ENCODE data around the gene MED25.

Gene MED25

DNA sequence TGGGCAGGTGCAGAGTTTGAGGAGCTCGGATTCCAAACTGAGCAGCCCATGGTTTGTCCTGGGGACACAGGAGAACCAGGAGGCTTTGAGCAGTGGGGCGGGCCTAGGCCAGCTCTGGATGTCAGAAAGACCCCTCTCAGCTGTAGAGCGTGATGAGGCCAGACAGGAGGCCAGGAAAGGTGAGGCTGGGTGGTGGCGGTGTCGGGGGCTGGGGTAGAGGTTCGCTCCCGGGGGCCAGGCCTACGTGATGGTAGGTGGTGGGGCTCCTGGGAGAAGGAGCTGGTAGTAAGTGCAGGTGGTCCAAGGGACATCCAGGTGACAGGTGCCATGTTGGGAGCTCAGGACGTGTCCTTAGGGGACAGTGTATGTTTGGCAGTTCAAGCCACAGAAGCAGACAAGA, 19.3 kb downstream of the MED25 start:
- TF ChIP-seq, protein P1, sequence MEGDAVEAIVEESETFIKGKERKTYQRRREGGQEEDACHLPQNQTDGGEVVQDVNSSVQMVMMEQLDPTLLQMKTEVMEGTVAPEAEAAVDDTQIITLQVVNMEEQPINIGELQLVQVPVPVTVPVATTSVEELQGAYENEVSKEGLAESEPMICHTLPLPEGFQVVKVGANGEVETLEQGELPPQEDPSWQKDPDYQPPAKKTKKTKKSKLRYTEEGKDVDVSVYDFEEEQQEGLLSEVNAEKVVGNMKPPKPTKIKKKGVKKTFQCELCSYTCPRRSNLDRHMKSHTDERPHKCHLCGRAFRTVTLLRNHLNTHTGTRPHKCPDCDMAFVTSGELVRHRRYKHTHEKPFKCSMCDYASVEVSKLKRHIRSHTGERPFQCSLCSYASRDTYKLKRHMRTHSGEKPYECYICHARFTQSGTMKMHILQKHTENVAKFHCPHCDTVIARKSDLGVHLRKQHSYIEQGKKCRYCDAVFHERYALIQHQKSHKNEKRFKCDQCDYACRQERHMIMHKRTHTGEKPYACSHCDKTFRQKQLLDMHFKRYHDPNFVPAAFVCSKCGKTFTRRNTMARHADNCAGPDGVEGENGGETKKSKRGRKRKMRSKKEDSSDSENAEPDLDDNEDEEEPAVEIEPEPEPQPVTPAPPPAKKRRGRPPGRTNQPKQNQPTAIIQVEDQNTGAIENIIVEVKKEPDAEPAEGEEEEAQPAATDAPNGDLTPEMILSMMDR (IDR thresholded peaks at IDR 0.05; ENCODE audit: low read depth, low read length): no peak
- no peak for TF ChIP-seq MYC (IDR thresholded peaks at IDR 0.05; ENCODE audit: low read depth, low read length)
- TF ChIP-seq POLR2A (IDR thresholded peaks at IDR 0.05; ENCODE audit: extremely low read depth, insufficient read length): no peak
- TF ChIP-seq, protein P2, sequence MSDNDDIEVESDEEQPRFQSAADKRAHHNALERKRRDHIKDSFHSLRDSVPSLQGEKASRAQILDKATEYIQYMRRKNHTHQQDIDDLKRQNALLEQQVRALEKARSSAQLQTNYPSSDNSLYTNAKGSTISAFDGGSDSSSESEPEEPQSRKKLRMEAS (IDR thresholded peaks at IDR 0.05; ENCODE audit: low read depth, low read length): no peak
- no peak for DNase-seq (ENCODE audit: low read depth)
- no peak overlapping the region for H3K4me3 ChIP-seq (ENCODE audit: low read depth, low read length)

DNA sequence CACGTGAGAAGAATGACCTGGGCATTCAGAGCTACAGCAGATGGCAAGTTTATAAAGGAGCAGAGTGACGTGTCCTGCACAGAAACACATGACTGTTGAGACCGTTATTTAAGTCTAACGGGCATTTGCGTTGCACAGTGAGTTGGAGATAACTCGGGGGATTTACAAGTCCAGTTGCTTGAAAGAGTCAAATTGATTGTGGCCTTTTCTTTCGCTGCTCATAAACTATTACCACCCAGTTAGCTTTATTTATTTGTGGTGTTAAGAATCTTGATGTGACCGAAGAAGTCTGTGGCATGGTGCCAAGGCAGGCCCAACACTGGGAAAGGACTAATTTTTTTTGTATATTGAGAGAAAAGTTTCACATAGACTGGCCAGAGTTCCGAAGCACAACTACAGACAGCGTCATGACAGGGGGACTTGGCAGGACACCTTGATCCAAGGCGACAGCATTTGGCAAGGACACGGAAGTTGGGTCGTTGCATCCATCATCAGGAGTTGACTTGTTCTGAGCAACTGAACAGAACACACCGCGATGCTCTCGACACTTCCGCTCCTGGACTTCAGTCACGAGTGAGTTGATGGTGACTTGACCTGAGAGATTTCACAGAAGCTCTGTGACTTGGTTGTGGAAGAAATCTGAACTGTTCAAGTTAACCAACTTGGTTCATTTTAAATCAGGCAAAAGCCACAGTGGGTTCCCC, 20.9 kb downstream of the MED25 start:
- no peak overlapping the region for H3K4me3 ChIP-seq (ENCODE audit: low read depth, low read length)
- no peak for DNase-seq (ENCODE audit: low read depth)
- TF ChIP-seq MYC (IDR thresholded peaks at IDR 0.05; ENCODE audit: low read depth, low read length) (no peak), POLR2A (IDR thresholded peaks at IDR 0.05; ENCODE audit: extremely low read depth, insufficient read length) (no peak)
- TF ChIP-seq, protein P1 (IDR thresholded peaks at IDR 0.05; ENCODE audit: low read depth, low read length): no peak
- TF ChIP-seq, protein P2 (IDR thresholded peaks at IDR 0.05; ENCODE audit: low read depth, low read length): no peak

DNA sequence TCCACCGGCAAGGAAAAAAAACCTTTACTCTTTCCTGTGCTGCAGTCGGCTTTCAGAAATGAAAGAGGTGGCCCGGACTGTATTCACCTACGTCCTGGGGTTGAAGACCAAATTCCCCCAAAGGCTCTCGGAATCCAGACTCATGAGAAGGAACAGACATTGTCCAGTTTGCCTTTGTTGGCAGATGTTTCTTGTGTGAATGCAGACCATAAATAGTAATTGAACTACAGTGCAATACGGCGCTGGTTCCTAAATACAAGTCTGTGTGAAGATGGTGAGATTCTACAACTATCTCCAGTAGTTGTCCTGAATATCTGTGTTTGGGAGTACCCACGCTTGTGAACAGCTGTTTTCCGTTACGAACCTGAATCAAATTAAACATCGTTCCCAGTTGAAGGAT, 21.6 kb downstream of the MED25 start:
- TF ChIP-seq POLR2A (IDR thresholded peaks at IDR 0.05; ENCODE audit: extremely low read depth, insufficient read length) (no peak), MYC (IDR thresholded peaks at IDR 0.05; ENCODE audit: low read depth, low read length) (no peak)
- TF ChIP-seq, protein P1 (IDR thresholded peaks at IDR 0.05; ENCODE audit: low read depth, low read length): no peak
- TF ChIP-seq, protein P2 (IDR thresholded peaks at IDR 0.05; ENCODE audit: low read depth, low read length): no peak

DNA sequence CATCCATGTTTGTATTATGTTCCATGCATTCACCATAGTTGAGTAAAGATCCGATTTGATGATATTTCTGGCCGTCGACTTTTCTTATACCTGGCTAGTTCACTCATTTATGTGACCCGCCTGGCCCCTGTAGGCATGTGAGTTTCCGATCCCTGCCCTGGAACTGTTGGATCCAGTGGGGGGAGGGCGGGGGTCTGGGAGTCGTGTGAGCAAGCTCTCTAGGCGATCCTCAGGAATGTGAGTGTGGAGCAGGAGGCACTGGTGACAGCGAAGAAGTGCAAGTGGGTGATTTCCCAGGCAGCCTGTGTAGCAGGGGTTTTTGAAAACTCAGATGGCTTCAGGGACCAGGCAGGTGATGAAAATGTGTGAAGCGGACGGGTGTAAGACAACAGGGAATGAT, 22.2 kb downstream of the MED25 start:
- H3K4me3 ChIP-seq (ENCODE audit: low read depth, low read length): no peak overlapping the region
- TF ChIP-seq, protein P1 (IDR thresholded peaks at IDR 0.05; ENCODE audit: low read depth, low read length): no peak
- no peak for TF ChIP-seq POLR2A (IDR thresholded peaks at IDR 0.05; ENCODE audit: extremely low read depth, insufficient read length)
- no peak for TF ChIP-seq MYC (IDR thresholded peaks at IDR 0.05; ENCODE audit: low read depth, low read length)
- TF ChIP-seq, protein P2 (IDR thresholded peaks at IDR 0.05; ENCODE audit: low read depth, low read length): no peak
- no peak for DNase-seq (ENCODE audit: low read depth)

More for the DNA sequence above, 21.6 kb downstream of the MED25 start:
- DNase-seq (ENCODE audit: low read depth): no peak
- H3K4me3 ChIP-seq (ENCODE audit: low read depth, low read length): no peak overlapping the region

DNA sequence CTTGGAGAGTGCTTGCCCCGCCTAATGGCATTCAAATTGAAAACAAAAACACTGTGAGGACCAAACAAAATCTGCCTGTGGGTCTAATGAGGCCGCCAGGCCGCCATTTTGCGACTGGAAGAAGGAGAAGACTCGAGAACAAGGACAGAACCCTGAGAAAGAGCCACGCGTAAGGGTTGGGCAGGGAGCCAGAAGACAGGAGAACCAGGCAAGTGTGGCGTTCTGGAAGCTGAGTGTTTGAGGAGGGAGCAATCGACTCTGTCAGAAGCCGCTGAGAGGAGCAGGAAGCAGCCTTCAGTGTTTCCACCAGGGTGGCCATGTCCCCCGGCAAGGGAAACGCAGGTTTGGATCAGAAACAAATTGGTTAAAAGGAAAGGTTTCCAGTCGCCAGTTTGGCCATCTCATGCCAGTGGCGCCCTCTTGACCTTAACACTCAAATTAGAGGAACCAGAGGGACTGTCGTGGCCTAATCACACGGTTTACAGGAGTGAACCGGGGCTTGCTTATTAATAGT, 22.7 kb downstream of the MED25 start:
- no peak overlapping the region for H3K4me3 ChIP-seq (ENCODE audit: low read depth, low read length)
- TF ChIP-seq, protein P2 (IDR thresholded peaks at IDR 0.05; ENCODE audit: low read depth, low read length): no peak
- TF ChIP-seq MYC (IDR thresholded peaks at IDR 0.05; ENCODE audit: low read depth, low read length): no peak
- TF ChIP-seq POLR2A (IDR thresholded peaks at IDR 0.05; ENCODE audit: extremely low read depth, insufficient read length): no peak
- TF ChIP-seq, protein P1 (IDR thresholded peaks at IDR 0.05; ENCODE audit: low read depth, low read length): no peak
- DNase-seq (ENCODE audit: low read depth): no peak
